OCI-LY7 (cell line): ENCODE data around the gene DPT. TPM values are rescaled to one million over a fixed set of nuclear protein-coding genes. Genes with fewer than 3 reads are reported as not detected.

ENCODE experiments used
- BruUV-seq: library from RNA; stranded (reverse); fragments of 400-500 nt; replicated peaks from 2 replicates; lab custom pipeline; 2021; lab: Mats Ljungman, UMichigan
- CTCF ChIA-PET: fragments of 300-600 bp; sonication (Branson Sonifier 250); formaldehyde crosslinking; loops from one replicate; lab custom pipeline; 2022; ENCODE audit warnings: antibody characterized with exemption; ENCODE audit not compliant: unreplicated experiment; lab: Charles Lee
- POLR2A ChIA-PET: fragments of 300-600 bp; sonication (Branson Sonifier 250); formaldehyde crosslinking; loops from one replicate; lab custom pipeline; 2022; ENCODE audit warnings: antibody characterized with exemption; lab: Charles Lee
- DNase-seq: peaks from one replicate; pipeline ENCODE4 v3.0.0-alpha.2; 2015; ENCODE audit warnings: low spot score
- H2AFZ ChIP-seq: fragments of 200-600 bp; sonication (generic), shearing (Covaris generic); 2 replicates; pipeline ENCODE4 v1.6.1; 2014; ENCODE audit warnings: mild to moderate bottlenecking, antibody characterized with exemption, low read length, moderate library complexity
- H3K27ac ChIP-seq: fragments of 200-600 bp; sonication (generic); 2 replicates; pipeline ENCODE4 v1.5.1; 2014; ENCODE audit warnings: mixed run types, low read depth, mild to moderate bottlenecking, moderate library complexity, low read length, inconsistent platforms; ENCODE audit not compliant: poor library complexity, severe bottlenecking
- H3K36me3 ChIP-seq: fragments of 200-600 bp; sonication (generic); 2 replicates; pipeline ENCODE4 v1.6.1; 2014; ENCODE audit warnings: mild to moderate bottlenecking, antibody characterized with exemption, low read length, moderate library complexity, mixed read lengths; ENCODE audit not compliant: insufficient read depth
- H3K4me1 ChIP-seq: fragments of 200-600 bp; sonication (generic); 2 replicates; pipeline ENCODE4 v1.5.1; 2014; ENCODE audit warnings: mild to moderate bottlenecking, low read length; ENCODE audit not compliant: insufficient read depth, poor library complexity, severe bottlenecking
- H3K4me2 ChIP-seq: fragments of 200-600 bp; sonication (generic); 2 replicates; pipeline ENCODE4 v1.6.1; 2014; ENCODE audit warnings: mild to moderate bottlenecking, low read length
- H3K4me3 ChIP-seq: fragments of 200-600 bp; sonication (generic); 2 replicates; pipeline ENCODE4 v1.5.1; 2014; ENCODE audit warnings: mild to moderate bottlenecking, low read depth, low read length; ENCODE audit not compliant: poor library complexity, severe bottlenecking
- H3K79me2 ChIP-seq: fragments of 200-600 bp; sonication (generic); 2 replicates; pipeline ENCODE4 v1.6.1; 2016; ENCODE audit warnings: low read depth, mild to moderate bottlenecking, low read length, moderate library complexity, mixed read lengths; ENCODE audit not compliant: insufficient read depth
- H3K9me2 ChIP-seq: fragments of 200-600 bp; sonication (generic); 2 replicates; pipeline ENCODE4 v1.6.1; 2016; ENCODE audit warnings: mild to moderate bottlenecking, low read length, mixed read lengths; ENCODE audit not compliant: insufficient read depth
- H3K9me3 ChIP-seq: fragments of 200-600 bp; sonication (generic); 2 replicates; pipeline ENCODE4 v1.6.1; 2014; ENCODE audit warnings: mild to moderate bottlenecking, mixed run types, low read length, mixed read lengths
- H4K20me1 ChIP-seq: fragments of 200-600 bp; sonication (generic); 2 replicates; pipeline ENCODE4 v1.6.1; 2014; ENCODE audit warnings: mild to moderate bottlenecking, antibody characterized with exemption, low read length, moderate library complexity, mixed read lengths; ENCODE audit not compliant: insufficient read depth
- CTCF ChIP-seq: fragments of 200-600 bp; sonication (generic); conservative IDR thresholded peaks from 2 replicates; pipeline ENCODE4 v1.5.1; 2014; ENCODE audit warnings: mild to moderate bottlenecking, antibody characterized with exemption, low read length, moderate library complexity, mixed read lengths
- EZH2phosphoT487 ChIP-seq: fragments of 200-600 bp; sonication (generic); IDR thresholded peaks from 2 replicates; pipeline ENCODE4 v1.6.1; 2018; ENCODE audit warnings: low read depth, borderline replicate concordance, mild to moderate bottlenecking, mixed run types, antibody characterized with exemption, low read length, moderate library complexity, mixed read lengths
- intact Hi-C: fragments of 100-400 bp; cut with micrococcal nuclease; formaldehyde crosslinking; loops from one replicate; pipeline ENCODE4 v1.10.0; 2022; ENCODE audit not compliant: unreplicated experiment
- total RNA-seq, 2 experiments: library from RNA; depleted of rRNA in 1 of 2; stranded (reverse); fragments of >200 nt in 1 of 2; shearing (Covaris generic) in 1 of 2; gene quantifications; 2 replicates each; pipeline ENCODE4 v1.2.3, GENCODE V29; 2014 to 2022

The DPT gene
- total RNA-seq, 2 experiments from 2014 or later = not detected

GRCh38 chr1:168733241-168733640, 4.2 kb upstream of the DPT start:
- POLR2A ChIA-PET = no interaction called here
- no peaks in the 10 kb centered on the region for H3K79me2 ChIP-seq
- no peaks in the 10 kb centered on the region for H4K20me1 ChIP-seq
- no TSS peak for BruUV-seq
- intact Hi-C loops = no loop called here
- no peak for DNase-seq
- H3K4me1 ChIP-seq = no peaks in the 10 kb centered on the region
- H3K9me3 ChIP-seq = no peaks in the 10 kb centered on the region
- H3K9me2 ChIP-seq = no peaks in the 10 kb centered on the region
- no peaks in the 10 kb centered on the region for H3K36me3 ChIP-seq
- CTCF ChIA-PET = no interaction called here
- H3K4me2 ChIP-seq = no peak overlapping the region
- H3K27ac ChIP-seq = no peak overlapping the region
- no peak overlapping the region for H3K4me3 ChIP-seq
- no peak overlapping the region for H2AFZ ChIP-seq
- no peak for TF ChIP-seq EZH2phosphoT487
- no peak for TF ChIP-seq CTCF

- BruUV-seq = no TSS peak
- CTCF ChIA-PET = no interaction called here
- POLR2A ChIA-PET = no interaction called here
Measured at GRCh38 chr1:168732736-168733135, 3.7 kb upstream of the DPT start.

More at GRCh38 chr1:168732736-168733135, 3.7 kb upstream of the DPT start:
- Histone ChIP-seq H3K79me2 (no peaks in the 10 kb centered on the region), H3K9me3 (no peaks in the 10 kb centered on the region), H3K4me1 (no peaks in the 10 kb centered on the region), H3K36me3 (no peaks in the 10 kb centered on the region), H2AFZ (no peak overlapping the region), H3K4me2 (no peak overlapping the region), H4K20me1 (no peaks in the 10 kb centered on the region), H3K27ac (no peak overlapping the region), H3K9me2 (no peaks in the 10 kb centered on the region), H3K4me3 (no peak overlapping the region)
- TF ChIP-seq CTCF (no peak), EZH2phosphoT487 (no peak)
- intact Hi-C loops = no loop called here
- DNase-seq = no peak
